Measurements from ENCODE around the gene CD101.

Gene CD101

DNA sequence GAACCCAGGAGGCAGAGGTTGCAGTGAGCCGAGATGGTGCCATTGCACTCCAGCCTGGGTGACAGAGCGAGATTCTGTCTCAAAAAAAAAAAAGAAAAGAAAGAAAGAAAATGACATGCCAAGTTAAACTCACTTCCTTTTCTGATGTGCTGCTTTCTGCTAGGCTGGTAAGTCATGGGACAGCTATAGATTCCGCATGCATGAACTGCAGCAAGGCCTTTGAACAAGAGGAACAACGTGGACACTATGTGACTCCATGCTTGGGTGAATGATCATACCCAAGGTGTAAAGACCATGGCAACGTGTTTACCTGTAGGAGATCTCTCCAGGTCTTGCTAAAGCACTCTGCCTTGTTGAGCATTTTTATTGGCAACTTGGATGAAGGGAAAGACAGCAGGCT, 48.3 kb downstream of the CD101 start:
- POLR2A ChIA-PET (ENCODE audit: low non-redundant PET), result no interaction called here
- CTCF ChIA-PET, result no interaction called here
- H3K27ac ChIP-seq, result no peak overlapping the region
- TF ChIP-seq, protein P1, sequence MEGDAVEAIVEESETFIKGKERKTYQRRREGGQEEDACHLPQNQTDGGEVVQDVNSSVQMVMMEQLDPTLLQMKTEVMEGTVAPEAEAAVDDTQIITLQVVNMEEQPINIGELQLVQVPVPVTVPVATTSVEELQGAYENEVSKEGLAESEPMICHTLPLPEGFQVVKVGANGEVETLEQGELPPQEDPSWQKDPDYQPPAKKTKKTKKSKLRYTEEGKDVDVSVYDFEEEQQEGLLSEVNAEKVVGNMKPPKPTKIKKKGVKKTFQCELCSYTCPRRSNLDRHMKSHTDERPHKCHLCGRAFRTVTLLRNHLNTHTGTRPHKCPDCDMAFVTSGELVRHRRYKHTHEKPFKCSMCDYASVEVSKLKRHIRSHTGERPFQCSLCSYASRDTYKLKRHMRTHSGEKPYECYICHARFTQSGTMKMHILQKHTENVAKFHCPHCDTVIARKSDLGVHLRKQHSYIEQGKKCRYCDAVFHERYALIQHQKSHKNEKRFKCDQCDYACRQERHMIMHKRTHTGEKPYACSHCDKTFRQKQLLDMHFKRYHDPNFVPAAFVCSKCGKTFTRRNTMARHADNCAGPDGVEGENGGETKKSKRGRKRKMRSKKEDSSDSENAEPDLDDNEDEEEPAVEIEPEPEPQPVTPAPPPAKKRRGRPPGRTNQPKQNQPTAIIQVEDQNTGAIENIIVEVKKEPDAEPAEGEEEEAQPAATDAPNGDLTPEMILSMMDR (conservative IDR thresholded peaks at IDR 0.05; ENCODE audit: low read depth), result no peak
- DNase-seq (ENCODE audit: low spot score), result no peak

DNA sequence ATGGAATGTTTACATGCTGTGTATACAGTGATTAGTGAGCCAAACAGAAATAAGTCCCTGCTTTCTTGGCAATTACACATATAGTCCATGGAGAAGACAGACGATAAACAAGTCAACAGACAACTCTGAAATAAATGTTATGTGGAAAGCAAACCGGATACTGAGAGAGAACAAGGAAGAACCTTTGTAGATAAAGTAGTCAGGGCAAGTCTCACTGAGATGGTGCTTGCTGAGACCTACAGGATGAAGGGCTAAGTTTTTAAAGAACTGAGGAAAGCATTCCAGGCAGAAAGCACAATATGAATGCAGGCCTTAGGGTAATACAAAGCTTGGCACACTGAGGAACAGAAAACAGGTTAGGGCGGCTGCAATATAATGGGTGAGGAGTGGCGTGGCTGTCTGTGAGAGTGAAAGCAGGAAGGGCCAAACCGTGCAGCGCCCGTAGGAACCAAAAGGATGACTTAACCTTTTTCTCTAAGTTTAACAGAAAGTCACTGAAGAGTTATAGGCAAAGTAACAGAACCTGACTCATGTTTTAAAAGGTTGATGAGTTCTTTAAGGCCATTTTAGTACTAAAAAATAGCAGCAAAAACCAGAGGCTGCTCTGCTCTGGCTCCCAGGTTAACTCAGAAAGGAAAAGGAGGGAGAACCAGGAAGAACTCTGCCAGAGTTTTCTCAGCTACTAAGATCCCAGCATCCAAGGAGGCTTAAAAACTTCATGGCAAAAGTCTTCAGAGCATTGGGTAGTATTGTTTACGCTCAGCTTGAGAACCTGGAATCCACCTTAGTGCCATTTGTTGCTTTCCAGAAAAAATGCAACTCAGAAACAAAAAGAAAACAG, 49.9 kb downstream of the CD101 start:
- peak; percentile 13 for DNase-seq (ENCODE audit: low spot score)
- no peak overlapping the region for H3K27ac ChIP-seq
- ChIA-PET POLR2A (ENCODE audit: low non-redundant PET) (no interaction called here), CTCF (interaction anchor here (0.6 kb wide), 1 partner anchor 578 kb away, joined by 3 read pairs; no protein-coding TSS in a partner anchor)
- TF ChIP-seq, protein P1 (conservative IDR thresholded peaks at IDR 0.05; ENCODE audit: low read depth), result no peak

GRCh38 chr1:117054068-117054467, 52.5 kb downstream of the CD101 start:
- TF ChIP-seq, protein P1 (conservative IDR thresholded peaks at IDR 0.05; ENCODE audit: low read depth), result no peak
- POLR2A ChIA-PET (ENCODE audit: low non-redundant PET), result no interaction called here
- no peak overlapping the region for H3K27ac ChIP-seq
- no peak for DNase-seq (ENCODE audit: low spot score)
- CTCF ChIA-PET, result interaction anchor here (0.6 to 0.7 kb wide), 2 partner anchors 78 to 479 kb away, joined by 3 to 4 read pairs; no protein-coding TSS in a partner anchor

- ChIA-PET CTCF (no interaction called here), POLR2A (ENCODE audit: low non-redundant PET) (interaction anchor here (0.6 kb wide), 1 partner anchor 982 kb away, joined by 3 read pairs; no protein-coding TSS in a partner anchor)
- peak overlapping the region; percentile 94; the same call in 1 of the 2 replicates for H3K27ac ChIP-seq
- no peak for DNase-seq (ENCODE audit: low spot score)
- TF ChIP-seq, protein P1 (conservative IDR thresholded peaks at IDR 0.05; ENCODE audit: low read depth), result no peak
Observed at GRCh38 chr1:117058810-117059209, 57.2 kb downstream of the CD101 start.

DNA sequence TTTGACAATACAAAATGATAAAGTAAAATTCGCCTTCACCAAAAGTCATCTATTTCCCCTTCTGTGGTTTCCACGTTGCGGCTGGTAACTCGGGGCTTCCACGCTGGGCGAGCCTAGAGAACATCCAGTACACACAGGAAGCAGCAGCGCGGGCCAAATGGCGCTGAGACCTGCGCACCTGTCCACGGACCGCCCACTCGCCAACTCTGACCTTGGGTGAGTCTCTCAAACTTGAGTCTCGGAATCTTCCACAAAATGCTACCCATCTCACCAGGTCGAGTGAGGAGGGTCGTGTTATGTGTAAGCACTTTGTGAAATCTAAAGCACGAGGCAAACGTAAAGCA, 57.7 kb downstream of the CD101 start:
- CTCF ChIA-PET, result no interaction called here
- DNase-seq (ENCODE audit: low spot score), result peak; percentile 33
- TF ChIP-seq, protein P1 (conservative IDR thresholded peaks at IDR 0.05; ENCODE audit: low read depth), result no peak
- POLR2A ChIA-PET (ENCODE audit: low non-redundant PET), result interaction anchor here (0.6 kb wide), 1 partner anchor 983 kb away, joined by 3 read pairs; no protein-coding TSS in a partner anchor
- peak overlapping the region; percentile 94 for H3K27ac ChIP-seq

GRCh38 chr1:117059678-117060440, 58.3 kb downstream of the CD101 start, which contains the start of gene TTF2:
TTF2 (plus strand) TSS chr1:117060326; CDS start chr1:117060347, 21 bp downstream.
- CTCF ChIA-PET, result interaction anchor here (0.5 to 0.7 kb wide), 3 partner anchors 19 to 178 kb away, joined by 3 to 4 read pairs (median 3); no protein-coding TSS in a partner anchor
- peak; percentile 100 for DNase-seq (ENCODE audit: low spot score)
- H3K27ac ChIP-seq, result peak within 1 kb of the TSS; percentile 94
- POLR2A ChIA-PET (ENCODE audit: low non-redundant PET), result no interaction called here
- TF ChIP-seq, protein P1 (conservative IDR thresholded peaks at IDR 0.05; ENCODE audit: low read depth), result no peak

Data from RWPE1 (cell line).